Measurements from ENCODE around the gene ABCG4. TPM values are rescaled to one million over a fixed set of nuclear protein-coding genes. Genes with fewer than 3 reads are reported as not detected.

The ABCG4 gene
- total and polyA plus RNA-seq, 5 donors from 2014 or later, result not detected

GRCh38 chr11:119205574-119206510 is 57.0 kb downstream of the ABCG4 start, which contains the start of gene CBL:
CBL (plus strand) TSS chr11:119206339; CDS start chr11:119206418, 79 bp downstream.
- Histone ChIP-seq H3K4me1 (ENCODE audit: control insufficient read depth, insufficient read depth, low read length, poor library complexity, severe bottlenecking) (peaks cover 26% of the 10 kb centered on the region), H3K36me3 (ENCODE audit: control insufficient read depth, insufficient read depth, low read length) (no peaks in the 10 kb centered on the region), H3K27me3 (ENCODE audit: control insufficient read depth, insufficient read depth, low read length) (no peaks in the 10 kb centered on the region), H3K27ac (ENCODE audit: insufficient read depth, low read length, poor library complexity, severe bottlenecking) (peak within 1 kb of the TSS; percentile 80), H3K4me3 (ENCODE audit: low read depth, low read length) (peak within 1 kb of the TSS; percentile 95), H3K9me3 (ENCODE audit: control insufficient read depth in 2 of 2, low read length in 2 of 2) (no peaks in the 10 kb centered on the region)
- peak; percentile 86 to 88 for ATAC-seq (ENCODE audit: low read depth in 2 of 2)
- H3K4me1 Mint-ChIP-seq, result peaks cover 4 to 44% (median 32%) of the 10 kb centered on the region in 4 donors
- no peaks in the 10 kb centered on the region for H3K9me3 Mint-ChIP-seq
- peak; percentile 91 to 92 (median 92) for DNase-seq
- no peaks in the 10 kb centered on the region for H3K36me3 Mint-ChIP-seq
- no peaks in the 10 kb centered on the region for H3K27me3 Mint-ChIP-seq
- peak within 1 kb of the TSS; percentile 94 to 100 (median 98) for H3K4me3 Mint-ChIP-seq
- H3K27ac Mint-ChIP-seq, result peak within 1 kb of the TSS; percentile 91 to 98 (median 94)

- Mint-ChIP-seq H3K9me3 (no peaks in the 10 kb centered on the region), H3K27ac (peak overlapping the region; percentile 91 to 98 (median 94)), H3K27me3 (no peaks in the 10 kb centered on the region), H3K36me3 (no peaks in the 10 kb centered on the region), H3K4me1 (peaks cover 4 to 48% (median 34%) of the 10 kb centered on the region in 4 donors), H3K4me3 (peak overlapping the region; percentile 94 to 100 (median 98))
- no peaks in the 10 kb centered on the region for H3K9me3 ChIP-seq (ENCODE audit: control insufficient read depth in 2 of 2, low read length in 2 of 2)
- H3K4me3 ChIP-seq (ENCODE audit: low read depth, low read length), result peak overlapping the region; percentile 95
- peaks cover 26% of the 10 kb centered on the region for H3K4me1 ChIP-seq (ENCODE audit: control insufficient read depth, insufficient read depth, low read length, poor library complexity, severe bottlenecking)
- ATAC-seq (ENCODE audit: low read depth in 2 of 2), result peak; percentile 5 to 13
- H3K27ac ChIP-seq (ENCODE audit: insufficient read depth, low read length, poor library complexity, severe bottlenecking), result peak overlapping the region; percentile 80
- H3K36me3 ChIP-seq (ENCODE audit: control insufficient read depth, insufficient read depth, low read length), result no peaks in the 10 kb centered on the region
- no peaks in the 10 kb centered on the region for H3K27me3 ChIP-seq (ENCODE audit: control insufficient read depth, insufficient read depth, low read length)
- DNase-seq, result peak; percentile 24 to 53 (median 44)
These were observed 57.9 kb downstream of the ABCG4 start for GRCh38 chr11:119206511-119207414.

- H3K27me3 Mint-ChIP-seq, result no peaks in the 10 kb centered on the region
- H3K4me1 ChIP-seq (ENCODE audit: control insufficient read depth, insufficient read depth, low read length, poor library complexity, severe bottlenecking), result peaks cover 26% of the 10 kb centered on the region
- H3K4me1 Mint-ChIP-seq, result peaks cover 4 to 48% (median 34%) of the 10 kb centered on the region in 4 donors
- H3K27ac ChIP-seq (ENCODE audit: insufficient read depth, low read length, poor library complexity, severe bottlenecking), result peak overlapping the region; percentile 80
- DNase-seq (no peak), ATAC-seq (ENCODE audit: low read depth in 2 of 2) (no peak)
- H3K4me3 ChIP-seq (ENCODE audit: low read depth, low read length), result peak overlapping the region; percentile 95
- H3K27ac Mint-ChIP-seq, result peak overlapping the region; percentile 91 to 98 (median 94)
- no peaks in the 10 kb centered on the region for H3K36me3 ChIP-seq (ENCODE audit: control insufficient read depth, insufficient read depth, low read length)
- H3K36me3 Mint-ChIP-seq, result no peaks in the 10 kb centered on the region
- no peaks in the 10 kb centered on the region for H3K9me3 Mint-ChIP-seq
- no peaks in the 10 kb centered on the region for H3K9me3 ChIP-seq (ENCODE audit: control insufficient read depth in 2 of 2, low read length in 2 of 2)
- peak overlapping the region; percentile 94 to 100 (median 98) for H3K4me3 Mint-ChIP-seq
- no peaks in the 10 kb centered on the region for H3K27me3 ChIP-seq (ENCODE audit: control insufficient read depth, insufficient read depth, low read length)
These were observed 58.6 kb downstream of the ABCG4 start for GRCh38 chr11:119207415-119207960.

GRCh38 chr11:119209186-119209585 is 60.3 kb downstream of the ABCG4 start:
- H3K9me3 Mint-ChIP-seq, result no peaks in the 10 kb centered on the region
- no peaks in the 10 kb centered on the region for H3K9me3 ChIP-seq (ENCODE audit: control insufficient read depth in 2 of 2, low read length in 2 of 2)
- H3K27me3 Mint-ChIP-seq, result no peaks in the 10 kb centered on the region
- no peak overlapping the region for H3K27ac ChIP-seq (ENCODE audit: insufficient read depth, low read length, poor library complexity, severe bottlenecking)
- no peaks in the 10 kb centered on the region for H3K27me3 ChIP-seq (ENCODE audit: control insufficient read depth, insufficient read depth, low read length)
- peaks cover 10 to 58% (median 41%) of the 10 kb centered on the region in 4 donors for H3K4me1 Mint-ChIP-seq
- no peak for ATAC-seq (ENCODE audit: low read depth in 2 of 2)
- H3K4me1 ChIP-seq (ENCODE audit: control insufficient read depth, insufficient read depth, low read length, poor library complexity, severe bottlenecking), result peaks cover 26% of the 10 kb centered on the region
- no peaks in the 10 kb centered on the region for H3K36me3 ChIP-seq (ENCODE audit: control insufficient read depth, insufficient read depth, low read length)
- peak overlapping the region in 1 of 4 donors; percentile 94 for H3K4me3 Mint-ChIP-seq
- DNase-seq, result no peak
- peaks cover 3% of the 10 kb centered on the region for H3K36me3 Mint-ChIP-seq
- no peak overlapping the region for H3K4me3 ChIP-seq (ENCODE audit: low read depth, low read length)
- H3K27ac Mint-ChIP-seq, result no peak overlapping the region

- H3K4me3 ChIP-seq (ENCODE audit: low read depth, low read length), result no peak overlapping the region
- DNase-seq, result no peak
These were observed 61.2 kb downstream of the ABCG4 start for GRCh38 chr11:119210050-119210449.

More at GRCh38 chr11:119210050-119210449, 61.2 kb downstream of the ABCG4 start:
- H3K27me3 ChIP-seq (ENCODE audit: control insufficient read depth, insufficient read depth, low read length), result no peaks in the 10 kb centered on the region
- Mint-ChIP-seq H3K27ac (peak overlapping the region in 1 of 3 donors; percentile 57), H3K36me3 (peaks cover 6% of the 10 kb centered on the region), H3K27me3 (no peaks in the 10 kb centered on the region), H3K9me3 (no peaks in the 10 kb centered on the region), H3K4me1 (peaks cover 10 to 64% (median 49%) of the 10 kb centered on the region in 4 donors), H3K4me3 (no peak overlapping the region)
- no peak for ATAC-seq (ENCODE audit: low read depth in 2 of 2)
- no peaks in the 10 kb centered on the region for H3K9me3 ChIP-seq (ENCODE audit: control insufficient read depth in 2 of 2, low read length in 2 of 2)
- H3K27ac ChIP-seq (ENCODE audit: insufficient read depth, low read length, poor library complexity, severe bottlenecking), result no peak overlapping the region
- peaks cover 26% of the 10 kb centered on the region for H3K4me1 ChIP-seq (ENCODE audit: control insufficient read depth, insufficient read depth, low read length, poor library complexity, severe bottlenecking)
- H3K36me3 ChIP-seq (ENCODE audit: control insufficient read depth, insufficient read depth, low read length), result no peaks in the 10 kb centered on the region

Other genes with a start within 250 kb of the ABCG4 start
- 229 TPM for gene BCL9L, start 223.1 kb upstream of the ABCG4 start, total RNA-seq
- gene BCL9L, start 223.1 kb upstream of the ABCG4 start, polyA plus RNA-seq, result 1 to 10 TPM; 2.1 to 4.1 (median 3.1) TPM
- not detected for gene UPK2, start 192.8 kb upstream of the ABCG4 start, total RNA-seq
- gene UPK2, start 192.8 kb upstream of the ABCG4 start, polyA plus RNA-seq, result under 1 TPM; 0.19 to 0.42 (median 0.23) TPM
- not detected for gene FOXR1, start 177.3 kb upstream of the ABCG4 start, total RNA-seq
- not detected for gene FOXR1, start 177.3 kb upstream of the ABCG4 start, polyA plus RNA-seq
- gene CENATAC, start 150.9 kb upstream of the ABCG4 start, total RNA-seq, result 116 TPM
- gene CENATAC, start 150.9 kb upstream of the ABCG4 start, polyA plus RNA-seq, result 10 to 100 TPM in 3 of 4 donors, 1 to 10 TPM in 1; 10.0 to 14.4 (median 11.9) TPM
- 1,801 TPM for gene RPS25, start 130.7 kb upstream of the ABCG4 start, total RNA-seq
- 1,000 to 10,000 TPM; 3,291 to 5,953 (median 5,138) TPM for gene RPS25, start 130.7 kb upstream of the ABCG4 start, polyA plus RNA-seq
- gene TRAPPC4, start 130.3 kb upstream of the ABCG4 start, total RNA-seq, result 82.9 TPM
- gene TRAPPC4, start 130.3 kb upstream of the ABCG4 start, polyA plus RNA-seq, result 100 to 1,000 TPM; 135 to 179 (median 151) TPM
- gene SLC37A4, start 118.2 kb upstream of the ABCG4 start, total RNA-seq, result 6.8 TPM
- 10 to 100 TPM in 3 of 4 donors, 1 to 10 TPM in 1; 6.9 to 14.7 (median 10.8) TPM for gene SLC37A4, start 118.2 kb upstream of the ABCG4 start, polyA plus RNA-seq
- gene HYOU1, start 91.8 kb upstream of the ABCG4 start, total RNA-seq, result 108 TPM
- 10 to 100 TPM; 13.4 to 15.0 (median 14.6) TPM for gene HYOU1, start 91.8 kb upstream of the ABCG4 start, polyA plus RNA-seq
- 78.8 TPM for gene VPS11, start 81.2 kb upstream of the ABCG4 start, total RNA-seq
- 10 to 100 TPM; 53.2 to 59.2 (median 56.9) TPM for gene VPS11, start 81.2 kb upstream of the ABCG4 start, polyA plus RNA-seq
- gene HMBS, start 64.2 kb upstream of the ABCG4 start, total RNA-seq, result 5.9 TPM
- gene HMBS, start 64.2 kb upstream of the ABCG4 start, polyA plus RNA-seq, result 10 to 100 TPM; 11.2 to 15.5 (median 13.6) TPM
- 22.5 TPM for gene DPAGT1, start 47.2 kb upstream of the ABCG4 start, total RNA-seq
- gene DPAGT1, start 47.2 kb upstream of the ABCG4 start, polyA plus RNA-seq, result 10 to 100 TPM; 28.6 to 35.2 (median 32.6) TPM
- 21.1 TPM for gene C2CD2L, start 41.7 kb upstream of the ABCG4 start, total RNA-seq
- gene C2CD2L, start 41.7 kb upstream of the ABCG4 start, polyA plus RNA-seq, result 1 to 10 TPM; 2.1 to 4.6 (median 4.5) TPM
- gene HINFP, start 27.5 kb upstream of the ABCG4 start, total RNA-seq, result 24.4 TPM
- gene HINFP, start 27.5 kb upstream of the ABCG4 start, polyA plus RNA-seq, result 10 to 100 TPM in 3 of 4 donors, 1 to 10 TPM in 1; 10.0 to 18.1 (median 13.3) TPM
- 7.8 TPM for gene NLRX1, start 19.7 kb downstream of the ABCG4 start, total RNA-seq
- 1 to 10 TPM; 5.0 to 6.7 (median 5.8) TPM for gene NLRX1, start 19.7 kb downstream of the ABCG4 start, polyA plus RNA-seq
- gene NHERF4, start 36.4 kb downstream of the ABCG4 start, total RNA-seq, result not detected
- not detected for gene NHERF4, start 36.4 kb downstream of the ABCG4 start, polyA plus RNA-seq
- gene CBL, start 57.3 kb downstream of the ABCG4 start, total RNA-seq, result 35.6 TPM
- gene CBL, start 57.3 kb downstream of the ABCG4 start, polyA plus RNA-seq, result 10 to 100 TPM in 1 of 4 donors, 1 to 10 TPM in 3; 7.9 to 11.7 (median 8.8) TPM
- 10.1 TPM for gene MCAM, start 168.1 kb downstream of the ABCG4 start, total RNA-seq
- 1 to 10 TPM in 3 of 4 donors, under 1 TPM in 1; 0.37 to 1.6 (median 1.5) TPM for gene MCAM, start 168.1 kb downstream of the ABCG4 start, polyA plus RNA-seq
- gene RNF26, start 185.5 kb downstream of the ABCG4 start, total RNA-seq, result 21.0 TPM
- 10 to 100 TPM; 27.5 to 38.3 (median 37.4) TPM for gene RNF26, start 185.5 kb downstream of the ABCG4 start, polyA plus RNA-seq
- not detected for gene C1QTNF5, start 191.8 kb downstream of the ABCG4 start, total RNA-seq
- gene C1QTNF5, start 191.8 kb downstream of the ABCG4 start, polyA plus RNA-seq, result not detected
- not detected for gene MFRP, start 197.7 kb downstream of the ABCG4 start, total RNA-seq
- not detected for gene MFRP, start 197.7 kb downstream of the ABCG4 start, polyA plus RNA-seq
- gene USP2, start 232.6 kb downstream of the ABCG4 start, total RNA-seq, result 1.6 TPM
- gene USP2, start 232.6 kb downstream of the ABCG4 start, polyA plus RNA-seq, result under 1 TPM in 1 of 4 donors, not detected in 3; 0.22 TPM